Bronchial epithelial cell (primary cell): ENCODE results near the gene SLC15A2. TPM values are rescaled to one million over a fixed set of nuclear protein-coding genes. Genes with fewer than 3 reads are reported as not detected.
"Not testable (repeated sequence)": the region's sequence is repeated elsewhere in the genome, so short reads cannot be mapped to it uniquely, and the experiment has no call there.

ENCODE experiments used
- DNase-seq: peaks from one replicate; pipeline ENCODE4 v3.0.0-alpha.2; 2010; ENCODE audit warnings: low read depth
- FAIRE-seq: peaks from 2 replicates; lab custom pipeline; 2011; peaks lifted over from hg19 to GRCh38; lab: Jason Lieb, UNC
- H3K27me3 ChIP-seq: 2 replicates; pipeline ENCODE4 v1.5.1; 2011; ENCODE audit warnings: low read length; ENCODE audit not compliant: control insufficient read depth, insufficient read depth
- H3K36me3 ChIP-seq: 2 replicates; pipeline ENCODE4 v1.5.1; 2011; ENCODE audit warnings: low read length; ENCODE audit not compliant: control insufficient read depth, insufficient read depth
- H3K4me3 ChIP-seq: 2 replicates; pipeline ENCODE4 v1.5.1; 2011; ENCODE audit warnings: mild to moderate bottlenecking, low read depth, low read length, control low read depth
- CTCF ChIP-seq: IDR thresholded peaks from 2 replicates; pipeline ENCODE4 v1.5.1; 2011; ENCODE audit warnings: mild to moderate bottlenecking, moderate library complexity, low read length, control low read depth, inconsistent platforms; ENCODE audit not compliant: insufficient read depth, severe bottlenecking
- total RNA-seq: library from RNA; depleted of rRNA; stranded (reverse); fragments of >200 nt; gene quantifications from 2 replicates; pipeline ENCODE4 v1.2.1, GENCODE V29; 2014

SLC15A2 gene, protein sequence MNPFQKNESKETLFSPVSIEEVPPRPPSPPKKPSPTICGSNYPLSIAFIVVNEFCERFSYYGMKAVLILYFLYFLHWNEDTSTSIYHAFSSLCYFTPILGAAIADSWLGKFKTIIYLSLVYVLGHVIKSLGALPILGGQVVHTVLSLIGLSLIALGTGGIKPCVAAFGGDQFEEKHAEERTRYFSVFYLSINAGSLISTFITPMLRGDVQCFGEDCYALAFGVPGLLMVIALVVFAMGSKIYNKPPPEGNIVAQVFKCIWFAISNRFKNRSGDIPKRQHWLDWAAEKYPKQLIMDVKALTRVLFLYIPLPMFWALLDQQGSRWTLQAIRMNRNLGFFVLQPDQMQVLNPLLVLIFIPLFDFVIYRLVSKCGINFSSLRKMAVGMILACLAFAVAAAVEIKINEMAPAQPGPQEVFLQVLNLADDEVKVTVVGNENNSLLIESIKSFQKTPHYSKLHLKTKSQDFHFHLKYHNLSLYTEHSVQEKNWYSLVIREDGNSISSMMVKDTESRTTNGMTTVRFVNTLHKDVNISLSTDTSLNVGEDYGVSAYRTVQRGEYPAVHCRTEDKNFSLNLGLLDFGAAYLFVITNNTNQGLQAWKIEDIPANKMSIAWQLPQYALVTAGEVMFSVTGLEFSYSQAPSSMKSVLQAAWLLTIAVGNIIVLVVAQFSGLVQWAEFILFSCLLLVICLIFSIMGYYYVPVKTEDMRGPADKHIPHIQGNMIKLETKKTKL
- 2.6 and 2.8 TPM in 2 replicates for total RNA-seq

- Histone ChIP-seq H3K4me3 (no peak within 1 kb of the TSS), H3K36me3 (no peaks in the 10 kb centered on the region), H3K27me3 (no peaks in the 10 kb centered on the region)
- DNase-seq (no peak), FAIRE-seq (no peak)
- no peak for TF ChIP-seq CTCF
These were observed at the start of gene SLC15A2 for GRCh38 chr3:121894301-121894990. Gene SLC15A2 (plus strand): TSS chr3:121894401. CDS start chr3:121894477, 76 bp downstream.

GRCh38 chr3:121844892-121845291, 49.3 kb upstream of the SLC15A2 start:
- Histone ChIP-seq H3K4me3 (no peak overlapping the region), H3K27me3 (no peaks in the 10 kb centered on the region), H3K36me3 (no peaks in the 10 kb centered on the region)
- TF ChIP-seq CTCF: no peak
- DNase-seq (no peak), FAIRE-seq (no peak)

DNA sequence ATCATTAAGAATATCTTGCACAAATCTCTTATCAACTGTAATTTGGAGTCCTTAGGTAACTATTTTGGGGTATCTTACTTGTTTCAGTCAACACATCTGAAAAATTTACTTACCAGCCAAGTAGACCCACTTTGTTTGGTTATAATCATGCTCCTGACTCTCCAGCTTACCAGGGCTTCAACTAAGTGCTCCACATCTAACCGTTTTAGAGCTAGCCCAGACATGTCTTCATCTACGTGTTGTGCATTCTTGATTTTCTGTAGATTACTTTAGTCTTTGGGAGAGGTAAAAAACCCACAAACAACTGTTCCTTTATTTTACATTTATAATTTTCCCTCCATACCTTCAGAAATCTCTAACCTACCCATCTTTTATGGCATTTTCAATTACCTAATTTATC, 41.9 kb upstream of the SLC15A2 start:
- peak; percentile 71 for DNase-seq
- Histone ChIP-seq H3K4me3 (no peak overlapping the region), H3K36me3 (no peaks in the 10 kb centered on the region), H3K27me3 (no peaks in the 10 kb centered on the region)
- TF ChIP-seq CTCF: no peak
- FAIRE-seq: no peak

DNA sequence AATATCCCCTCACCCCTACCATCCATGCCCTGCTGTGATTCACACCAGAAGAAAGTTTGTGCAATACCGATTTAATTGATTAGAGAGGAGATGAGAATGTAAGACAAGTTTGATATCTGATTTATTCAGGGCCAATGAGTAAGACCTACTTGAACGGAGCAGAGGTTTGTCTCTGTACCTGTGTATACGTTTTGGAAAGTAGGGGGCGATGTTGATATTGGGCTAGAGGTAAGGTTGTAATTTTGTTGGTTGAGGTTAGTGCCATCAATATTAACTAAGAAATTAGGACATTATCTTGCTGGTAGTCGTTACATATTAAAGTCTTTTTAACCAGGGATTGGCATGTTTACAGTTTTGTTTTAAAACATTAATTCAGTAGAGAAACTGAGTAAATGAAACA, 38.6 kb upstream of the SLC15A2 start:
- Histone ChIP-seq H3K27me3 (no peaks in the 10 kb centered on the region), H3K4me3 (no peak overlapping the region), H3K36me3 (no peaks in the 10 kb centered on the region)
- peak; percentile 72 for DNase-seq
- FAIRE-seq: no peak
- TF ChIP-seq CTCF: peak; percentile 55

DNA sequence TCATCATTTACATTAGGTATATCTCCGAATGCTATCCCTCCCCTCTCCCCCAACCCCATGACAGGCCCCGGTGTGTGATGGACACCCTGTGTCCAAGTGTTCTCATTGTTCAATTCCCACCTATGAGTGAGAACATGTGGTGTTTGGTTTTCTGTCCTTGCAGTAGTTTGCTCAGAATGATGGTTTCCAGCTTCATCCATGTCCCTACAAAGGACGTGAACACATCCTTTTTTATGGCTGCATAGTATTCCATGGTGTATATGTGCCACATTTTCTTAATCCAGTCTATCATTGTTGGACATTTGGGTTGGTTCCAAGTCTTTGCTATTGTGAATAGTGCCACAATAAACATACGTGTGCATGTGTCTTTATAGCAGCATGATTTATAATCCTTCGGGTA, 36.4 kb upstream of the SLC15A2 start:
- not testable (repeated sequence) for H3K36me3 ChIP-seq, DNase-seq, H3K27me3 ChIP-seq, H3K4me3 ChIP-seq, FAIRE-seq

DNA sequence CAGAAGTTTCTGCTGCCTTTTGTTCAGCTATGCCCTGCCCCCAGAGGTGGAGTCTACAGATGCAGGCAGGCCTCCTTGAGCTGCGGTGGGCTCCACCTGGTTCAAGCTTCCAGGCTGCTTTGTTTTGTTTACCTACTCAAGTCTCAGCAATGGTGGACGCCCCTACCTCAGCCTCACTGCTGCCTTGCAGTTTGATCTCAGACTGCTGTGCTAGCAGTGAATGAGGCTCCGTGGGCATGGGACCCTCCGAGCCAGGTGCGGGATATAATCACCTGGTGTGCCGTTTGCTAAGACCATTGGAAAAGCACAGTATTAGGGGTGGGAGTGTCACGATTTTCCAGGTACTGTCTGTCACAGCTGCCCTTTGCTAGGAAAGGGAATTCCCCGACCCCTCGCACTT, 31.0 kb upstream of the SLC15A2 start:
- DNase-seq, FAIRE-seq, H3K36me3 ChIP-seq, H3K4me3 ChIP-seq, H3K27me3 ChIP-seq: not testable (repeated sequence)
